Gastroesophageal sphincter (tissue), 4 donors: ENCODE data around the gene SLC25A25. TPM values are rescaled to one million over a fixed set of nuclear protein-coding genes. Genes with fewer than 3 reads are reported as not detected.

Experiments used
- ATAC-seq: fragments of 150-250 bp; one replicate; pipeline ENCODE4 v1.9.1; 2016; ENCODE audit warnings: mild to moderate bottlenecking, moderate library complexity
- H3K27ac ChIP-seq, 4 donors: fragments of 200-600 bp; sonication (generic) in 3 of 4; 1 replicate in 3 of 4; 2 replicates in 1 of 4; pipeline ENCODE4 v1.5.1; 2016 to 2019
- H3K27me3 ChIP-seq: fragments of 200-600 bp; sonication (generic); one replicate; pipeline ENCODE4 v1.5.1; 2019
- H3K36me3 ChIP-seq, 2 donors: fragments of 200-600 bp; sonication (generic); one replicate each; pipeline ENCODE4 v1.5.1; 2019; ENCODE audit warnings: control low read depth in 1 of 2
- H3K4me1 ChIP-seq, 3 donors: fragments of 200-600 bp; sonication (generic); 1 replicate in 2 of 3; 2 replicates in 1 of 3; pipeline ENCODE4 v1.5.1; 2016 to 2019; ENCODE audit warnings: control low read depth in 2 of 3
- H3K4me3 ChIP-seq, 2 donors: fragments of 200-600 bp; sonication (generic); one replicate each; pipeline ENCODE4 v1.5.1; 2019; ENCODE audit warnings: mild to moderate bottlenecking in 1 of 2, moderate library complexity in 1 of 2
- H3K9me3 ChIP-seq, 3 donors: fragments of 200-600 bp; sonication (generic); one replicate each; pipeline ENCODE4 v1.5.1; 2017 to 2019; ENCODE audit warnings: control low read depth in 2 of 3
- EP300 ChIP-seq: sonication (generic); formaldehyde crosslinking; IDR thresholded peaks from one replicate; pipeline ENCODE4 v1.6.1; 2017; ENCODE audit warnings: antibody characterized with exemption, mild to moderate bottlenecking
- POLR2A ChIP-seq, 2 donors: fragments of 450-650 bp; IDR thresholded peaks; one replicate each; pipeline ENCODE4 v1.6.1; 2017; ENCODE audit warnings: antibody characterized with exemption in 2 of 2, mild to moderate bottlenecking in 2 of 2, moderate library complexity in 1 of 2
- POLR2AphosphoS5 ChIP-seq: sonication (generic); formaldehyde crosslinking; IDR thresholded peaks from one replicate; pipeline ENCODE4 v1.6.1; 2017; ENCODE audit warnings: antibody characterized with exemption
- WGBS, 2 donors: methylation state at CpG; one replicate each; pipeline ENCODE4 v1.1.5; 2018; ENCODE audit warnings: low coverage in 1 of 2; 5-methylcytosine and 5-hydroxymethylcytosine counted together
- total RNA-seq, 4 donors: library from RNA; depleted of rRNA; stranded (reverse); fragments of >200 nt; gene quantifications; one replicate each; pipeline ENCODE4 v1.1.0, GENCODE V29; 2016
- TF ChIP-seq, protein P1 (sequence below), 4 experiments: fragments of 200-600 bp in 2 of 4; fragments of 450-650 bp in 2 of 4; sonication (generic) in 1 of 4; IDR thresholded peaks; one replicate each; pipeline ENCODE4 v1.5.1; 2017 to 2019; ENCODE audit warnings: antibody characterized with exemption in 4 of 4, mild to moderate bottlenecking in 2 of 4, moderate library complexity in 2 of 4

The SLC25A25 gene
- total RNA-seq, 4 donors from 2014 or later: 16.1 to 64.1 (median 18.3) TPM

DNA sequence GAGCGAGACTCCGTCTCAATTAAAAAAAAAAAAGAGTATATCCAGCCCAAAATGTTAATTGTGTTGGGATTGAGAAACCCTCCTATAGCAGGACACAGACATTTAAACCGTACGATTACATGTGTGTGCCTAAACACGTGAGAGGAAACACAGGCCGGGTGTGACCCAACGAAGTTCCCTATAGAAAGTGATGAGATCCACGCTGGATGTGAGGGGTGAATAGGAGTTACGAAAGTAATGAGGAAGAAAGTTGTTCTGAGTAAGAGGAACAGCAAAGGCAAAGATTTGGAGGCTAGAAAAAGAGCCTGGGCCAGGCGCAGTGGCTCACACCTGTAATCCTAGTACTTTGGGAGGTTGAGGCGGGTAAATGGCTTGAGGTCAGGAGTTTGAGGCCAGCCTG is 14.5 kb upstream of the SLC25A25 start:
- Histone ChIP-seq H3K36me3 (no peaks in the 10 kb centered on the region), H3K4me3 (no peak overlapping the region), H3K4me1 (peaks cover 0 to 32% (median 8%) of the 10 kb centered on the region in 3 donors), H3K9me3 (no peaks in the 10 kb centered on the region), H3K27me3 (no peaks in the 10 kb centered on the region), H3K27ac (peak overlapping the region in 1 of 4 donors; percentile 85)
- TF ChIP-seq, protein P1, sequence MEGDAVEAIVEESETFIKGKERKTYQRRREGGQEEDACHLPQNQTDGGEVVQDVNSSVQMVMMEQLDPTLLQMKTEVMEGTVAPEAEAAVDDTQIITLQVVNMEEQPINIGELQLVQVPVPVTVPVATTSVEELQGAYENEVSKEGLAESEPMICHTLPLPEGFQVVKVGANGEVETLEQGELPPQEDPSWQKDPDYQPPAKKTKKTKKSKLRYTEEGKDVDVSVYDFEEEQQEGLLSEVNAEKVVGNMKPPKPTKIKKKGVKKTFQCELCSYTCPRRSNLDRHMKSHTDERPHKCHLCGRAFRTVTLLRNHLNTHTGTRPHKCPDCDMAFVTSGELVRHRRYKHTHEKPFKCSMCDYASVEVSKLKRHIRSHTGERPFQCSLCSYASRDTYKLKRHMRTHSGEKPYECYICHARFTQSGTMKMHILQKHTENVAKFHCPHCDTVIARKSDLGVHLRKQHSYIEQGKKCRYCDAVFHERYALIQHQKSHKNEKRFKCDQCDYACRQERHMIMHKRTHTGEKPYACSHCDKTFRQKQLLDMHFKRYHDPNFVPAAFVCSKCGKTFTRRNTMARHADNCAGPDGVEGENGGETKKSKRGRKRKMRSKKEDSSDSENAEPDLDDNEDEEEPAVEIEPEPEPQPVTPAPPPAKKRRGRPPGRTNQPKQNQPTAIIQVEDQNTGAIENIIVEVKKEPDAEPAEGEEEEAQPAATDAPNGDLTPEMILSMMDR (IDR thresholded peaks at IDR 0.05): no peak
- TF ChIP-seq POLR2AphosphoS5 (no peak), POLR2A (IDR thresholded peaks at IDR 0.05) (no peak), EP300 (no peak)
- peak; percentile 19 for ATAC-seq
- 75 to 85% methylated on average over 7 to 10 of the region's 11 CpGs for WGBS, 2 donors

GRCh38 chr9:128054087-128054486 is 13.9 kb upstream of the SLC25A25 start:
- no peak overlapping the region for H3K4me3 ChIP-seq
- no peaks in the 10 kb centered on the region for H3K27me3 ChIP-seq
- no peaks in the 10 kb centered on the region for H3K36me3 ChIP-seq
- H3K9me3 ChIP-seq: no peaks in the 10 kb centered on the region
- 75 to 76% methylated on average over 2 to 3 of the region's 3 CpGs for WGBS, 2 donors
- peaks cover 0 to 32% (median 8%) of the 10 kb centered on the region in 3 donors for H3K4me1 ChIP-seq
- no peak for TF ChIP-seq EP300
- TF ChIP-seq POLR2AphosphoS5: no peak
- TF ChIP-seq, protein P1 (IDR thresholded peaks at IDR 0.05): no peak
- TF ChIP-seq POLR2A (IDR thresholded peaks at IDR 0.05): no peak
- peak overlapping the region in 3 of 4 donors; percentile 72 to 85 (median 77) for H3K27ac ChIP-seq
- no peak for ATAC-seq

DNA sequence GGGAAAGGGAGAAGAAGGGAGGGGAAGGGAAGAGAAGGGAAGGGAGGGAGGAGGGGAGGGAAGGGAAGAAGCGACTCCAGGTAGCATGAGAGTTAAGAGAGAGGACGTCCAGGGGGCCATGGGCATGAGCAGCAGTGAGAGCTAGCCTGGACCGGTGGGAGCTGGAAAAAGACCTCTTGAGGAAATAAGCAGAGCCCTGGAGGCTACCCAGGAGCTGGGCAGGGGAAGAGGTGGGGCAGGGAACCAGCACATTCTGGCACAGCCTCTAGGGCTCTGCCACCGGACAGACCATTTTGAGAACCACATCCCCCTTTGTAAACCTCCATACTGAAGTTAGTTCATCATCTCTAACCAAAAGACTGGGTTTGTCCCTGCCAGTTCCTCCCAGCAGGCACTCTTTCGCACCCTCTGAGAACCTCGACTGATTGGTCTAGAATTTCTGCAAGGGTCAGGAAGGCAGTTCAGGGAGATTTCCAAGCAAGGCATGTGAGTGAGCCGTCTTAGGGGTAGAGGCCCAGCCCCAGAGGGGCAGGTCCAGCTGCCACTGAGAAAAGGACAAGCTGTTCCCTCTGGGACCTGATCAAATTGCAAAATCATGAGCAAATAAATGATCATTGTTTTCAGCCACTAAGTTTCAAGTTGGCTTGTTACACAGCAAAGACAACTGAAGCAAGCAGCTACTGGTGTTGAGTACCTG is 12.5 kb upstream of the SLC25A25 start:
- peak; percentile 92 for ATAC-seq
- no peaks in the 10 kb centered on the region for H3K27me3 ChIP-seq
- H3K27ac ChIP-seq: peak overlapping the region in 3 of 4 donors; percentile 72 to 85 (median 77)
- 20 to 33% methylated on average over 1 to 4 of the region's 7 CpGs for WGBS, 2 donors
- peaks cover 0 to 32% (median 8%) of the 10 kb centered on the region in 3 donors for H3K4me1 ChIP-seq
- TF ChIP-seq, protein P1 (IDR thresholded peaks at IDR 0.05): no peak
- no peak for TF ChIP-seq EP300
- peak; percentile 77 for TF ChIP-seq POLR2AphosphoS5
- peak in 1 of 2 donors; percentile 30 for TF ChIP-seq POLR2A (IDR thresholded peaks at IDR 0.05)
- H3K36me3 ChIP-seq: no peaks in the 10 kb centered on the region
- H3K4me3 ChIP-seq: no peak overlapping the region
- H3K9me3 ChIP-seq: no peaks in the 10 kb centered on the region

GRCh38 chr9:128056086-128056485 is 11.9 kb upstream of the SLC25A25 start:
- H3K27ac ChIP-seq: peak overlapping the region in 3 of 4 donors; percentile 72 to 85 (median 77)
- TF ChIP-seq, protein P1 (IDR thresholded peaks at IDR 0.05): no peak
- TF ChIP-seq POLR2AphosphoS5: no peak
- no peak for TF ChIP-seq EP300
- no peak for TF ChIP-seq POLR2A (IDR thresholded peaks at IDR 0.05)

More at GRCh38 chr9:128056086-128056485, 11.9 kb upstream of the SLC25A25 start:
- no peaks in the 10 kb centered on the region for H3K9me3 ChIP-seq
- H3K4me1 ChIP-seq: peaks cover 0 to 32% (median 8%) of the 10 kb centered on the region in 3 donors
- peaks cover 0 to under 1% of the 10 kb centered on the region in 2 donors for H3K36me3 ChIP-seq
- no peaks in the 10 kb centered on the region for H3K27me3 ChIP-seq
- ATAC-seq: no peak
- no peak overlapping the region for H3K4me3 ChIP-seq
- WGBS, 2 donors: 63 to 77% methylated on average over 2 of the region's 3 CpGs
